B cell (primary cell): Measurements from ENCODE around the gene LRTM2. TPM values are rescaled to one million over a fixed set of nuclear protein-coding genes. Genes with fewer than 3 reads are reported as not detected.

Experiments
- ATAC-seq: fragments of 200-7000 bp; cut with Tn5 transposase; one replicate; pipeline ENCODE4 v1.10.0; 2021; ENCODE audit warnings: low read depth, mild to moderate bottlenecking, moderate number of reproducible peaks, moderate library complexity
- CTCF ChIA-PET: fragments of 350-600 bp; sonication (Branson Sonifier 250); formaldehyde crosslinking; loops from one replicate; lab custom pipeline; 2021; ENCODE audit warnings: antibody characterized with exemption, inconsistent platforms; lab: Charles Lee
- POLR2A ChIA-PET: fragments of 350-600 bp; sonication (Branson Sonifier 250); formaldehyde crosslinking; loops from one replicate; lab custom pipeline; 2021; ENCODE audit warnings: antibody characterized with exemption; lab: Charles Lee
- DNase-seq: peaks from one replicate; pipeline ENCODE4 v3.0.0; 2013
- H2AFZ ChIP-seq: 2 replicates; pipeline ENCODE4 v1.6.1; 2012; ENCODE audit warnings: mild to moderate bottlenecking, low read depth, low read length; ENCODE audit not compliant: insufficient read depth, poor library complexity, severe bottlenecking
- H3K27ac ChIP-seq, 2 donors: 1 replicate in 1 of 2; 2 replicates in 1 of 2; pipeline ENCODE4 v1.5.1; 2012 to 2013; ENCODE audit warnings: low read length in 2 of 2, mild to moderate bottlenecking in 2 of 2, moderate library complexity in 1 of 2
- H3K27me3 ChIP-seq, 4 experiments: fragments of 200-600 bp in 1 of 4; sonication (generic) in 1 of 4; replicated peaks in 1 of 4; 1 replicate in 2 of 4; 2 replicates in 2 of 4; pipeline versions ENCODE4 v1.6.1 to v1.7.0; 2013 to 2016; ENCODE audit warnings: low read length in 3 of 4, mild to moderate bottlenecking in 2 of 4, mixed read lengths in 1 of 4, moderate library complexity in 1 of 4; ENCODE audit not compliant: insufficient read depth in 4 of 4, control insufficient read depth in 3 of 4; ENCODE audit errors: control extremely low read depth in 1 of 4
- H3K36me3 ChIP-seq, 2 experiments: replicated peaks in 1 of 2; 1 replicate in 1 of 2; 2 replicates in 1 of 2; pipeline versions ENCODE4 v1.6.1 to v1.7.1; 2013; ENCODE audit warnings: low read length in 1 of 2; ENCODE audit not compliant: insufficient read depth in 2 of 2, control insufficient read depth in 1 of 2; ENCODE audit errors: control extremely low read depth in 1 of 2, extremely low read depth in 1 of 2
- H3K4me1 ChIP-seq, 2 donors: fragments of 200-600 bp in 1 of 2; sonication (generic) in 1 of 2; 1 replicate in 1 of 2; 2 replicates in 1 of 2; pipeline versions ENCODE4 v1.5.1 to v1.6.1; 2013 to 2017; ENCODE audit warnings: low read length in 2 of 2; ENCODE audit not compliant: control insufficient read depth in 2 of 2, insufficient read depth in 2 of 2
- H3K4me2 ChIP-seq: replicated peaks from 2 replicates; pipeline ENCODE3; 2012; ENCODE audit warnings: mild to moderate bottlenecking, low read depth, low read length; ENCODE audit not compliant: poor library complexity, severe bottlenecking
- H3K4me3 ChIP-seq, 5 experiments: fragments of 200-600 bp in 1 of 5; sonication (generic) in 1 of 5; 1 replicate in 3 of 5; 2 replicates in 2 of 5; pipeline versions ENCODE4 v1.5.1 to v1.7.0; 2011 to 2016; ENCODE audit warnings: low read length in 4 of 5, mild to moderate bottlenecking in 4 of 5, low read depth in 2 of 5, control low read depth in 1 of 5, moderate library complexity in 1 of 5; ENCODE audit not compliant: insufficient read depth in 1 of 5; ENCODE audit errors: control extremely low read depth in 1 of 5, extremely low read depth in 1 of 5
- H3K79me2 ChIP-seq: fragments of 200-600 bp; sonication (generic); one replicate; pipeline ENCODE4 v1.6.0; 2016; ENCODE audit warnings: low read length; ENCODE audit not compliant: control insufficient read depth, insufficient read depth
- H3K9ac ChIP-seq: fragments of 200-600 bp; sonication (generic); 2 replicates; pipeline ENCODE4 v1.6.1; 2017; ENCODE audit warnings: mild to moderate bottlenecking, low read length, moderate library complexity
- H3K9me3 ChIP-seq, 3 donors: one replicate each; pipeline versions ENCODE4 v1.6.1 to v1.7.1; 2013; ENCODE audit warnings: low read length in 2 of 3; ENCODE audit not compliant: control insufficient read depth in 2 of 3, insufficient read depth in 1 of 3; ENCODE audit errors: control extremely low read depth in 1 of 3
- H4K20me1 ChIP-seq: 2 replicates; pipeline ENCODE4 v1.6.0; 2012; ENCODE audit warnings: mild to moderate bottlenecking, low read length; ENCODE audit not compliant: insufficient read depth, control insufficient read depth, poor library complexity, severe bottlenecking
- H3K27ac Mint-ChIP-seq: one replicate; pipeline ENCODE4 v1.8.0; 2021; ENCODE audit warnings: mixed read lengths
- H3K27me3 Mint-ChIP-seq: one replicate; pipeline ENCODE4 v1.8.0; 2021; ENCODE audit warnings: mixed read lengths
- H3K4me1 Mint-ChIP-seq: one replicate; pipeline ENCODE4 v1.8.0; 2021; ENCODE audit warnings: mixed read lengths
- H3K4me3 Mint-ChIP-seq: one replicate; pipeline ENCODE4 v1.8.0; 2021; ENCODE audit warnings: mixed read lengths
- H3K9me3 Mint-ChIP-seq: one replicate; pipeline ENCODE4 v1.8.0; 2022; ENCODE audit warnings: mixed read lengths; ENCODE audit not compliant: insufficient read depth
- CTCF ChIP-seq: fragments of 200-600 bp; IDR thresholded peaks from one replicate; pipeline ENCODE4 v1.8.0; 2022; ENCODE audit warnings: antibody characterized with exemption, mild to moderate bottlenecking
- EZH2 ChIP-seq: IDR thresholded peaks from 2 replicates; pipeline ENCODE4 v1.6.1; 2012; ENCODE audit warnings: borderline replicate concordance, low read depth, mild to moderate bottlenecking, moderate library complexity, low read length; ENCODE audit not compliant: insufficient read depth, poor library complexity, severe bottlenecking
- whole genome bisulfite sequencing: methylation state at CpG from one replicate; pipeline ENCODE4 v1.1.5; 2013; ENCODE audit warnings: missing lambda C conversion rate; ENCODE audit not compliant: insufficient coverage; 5-methylcytosine and 5-hydroxymethylcytosine counted together
- intact Hi-C: fragments of 100-400 bp; cut with micrococcal nuclease; formaldehyde crosslinking; loops from one replicate; pipeline ENCODE4 v1.10.0; 2022
- polyA plus RNA-seq: library from polyadenylated mRNA; depleted of rRNA; stranded (reverse); fragments of >200 nt; gene quantifications from 2 replicates; pipeline ENCODE4 v1.2.3, GENCODE V29; 2012
- total RNA-seq, 2 donors: library from RNA; stranded (reverse); fragments of 120-200 nt in 1 of 2; gene quantifications; 1 replicate in 1 of 2; 2 replicates in 1 of 2; pipeline versions ENCODE4 v1.2.3 to v1.2.4, GENCODE V29; 2013 to 2022

LRTM2 gene
- total and polyA plus RNA-seq, 2 donors (not counting 1 experiment from before 2014, with no cell fraction given) = not detected

DNA sequence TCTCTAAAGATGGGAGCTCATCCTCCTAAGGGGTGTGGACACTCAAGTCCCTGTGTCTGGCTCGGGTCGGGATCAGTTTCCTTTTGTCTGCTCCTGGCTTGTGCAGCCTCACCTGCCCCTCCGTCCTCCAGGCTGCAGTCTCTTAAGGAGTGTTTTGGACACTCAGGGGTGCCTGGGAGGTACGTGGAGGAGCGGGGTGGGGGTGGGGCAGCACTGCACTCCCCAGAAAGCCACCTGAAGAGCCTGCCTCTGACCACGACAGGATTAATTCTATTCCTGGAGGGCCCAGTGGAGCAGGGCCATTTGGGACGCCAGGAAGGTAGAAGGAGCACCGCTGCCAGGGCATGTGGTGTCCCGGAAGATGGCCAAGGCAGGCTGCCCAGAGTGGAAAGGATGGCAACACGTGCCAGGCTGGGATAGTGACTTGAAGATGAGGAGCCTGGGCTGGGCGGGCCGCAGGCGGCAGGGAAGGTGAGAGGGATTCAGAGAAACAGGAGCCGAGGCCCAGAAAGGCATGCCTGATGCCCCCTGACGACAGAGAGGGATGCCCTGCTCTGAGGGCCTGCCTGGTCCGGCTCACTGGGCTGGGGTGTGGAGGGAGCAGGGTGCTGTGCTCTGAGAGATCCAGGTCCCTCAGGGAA is 14.8 kb upstream of the LRTM2 start:
- H3K36me3 ChIP-seq = no peaks in the 10 kb centered on the region
- Mint-ChIP-seq H3K27ac (no peak overlapping the region), H3K4me3 (no peak overlapping the region), H3K9me3 (peaks cover 2% of the 10 kb centered on the region), H3K27me3 (no peaks in the 10 kb centered on the region), H3K4me1 (peaks cover 19% of the 10 kb centered on the region)
- TF ChIP-seq EZH2 (no peak), CTCF (no peak)
- DNase-seq (no peak), ATAC-seq (no peak)
- H3K27me3 ChIP-seq = no peaks in the 10 kb centered on the region
- peaks cover 5 to 17% of the 10 kb centered on the region in 2 donors for H3K4me1 ChIP-seq
- H3K4me3 ChIP-seq = no peak overlapping the region
- H3K79me2 ChIP-seq = no peaks in the 10 kb centered on the region
- ChIA-PET POLR2A (no interaction called here), CTCF (interaction anchor here (0.6 to 2.0 kb wide), 2 partner anchors 135 to 730 kb away, joined by 4 to 6 read pairs; no protein-coding TSS in a partner anchor)
- peak overlapping the region; percentile 91 for H2AFZ ChIP-seq
- intact Hi-C loops = loop anchor here (10.0 kb wide), 1 partner anchor 1421 kb away; the partner anchor contains the start of gene KDM5A
- no peak overlapping the region for H3K9ac ChIP-seq
- no peak overlapping the region for H3K4me2 ChIP-seq
- WGBS = 94% methylated on average over 14 of the region's 16 CpGs
- no peaks in the 10 kb centered on the region for H4K20me1 ChIP-seq
- H3K27ac ChIP-seq = no peak overlapping the region
- peaks cover 0 to 11% (median 0%) of the 10 kb centered on the region in 3 donors for H3K9me3 ChIP-seq
